ENCODE measurements around the gene SPSB1. TPM values are rescaled to one million over a fixed set of nuclear protein-coding genes. Genes with fewer than 3 reads are reported as not detected.

SPSB1 gene
- total and polyA plus RNA-seq, 2 experiments from 2014 or later = 2.4 to 6.8 TPM

- no peak for DNase-seq (ENCODE audit: low spot score)
- no peaks in the 10 kb centered on the region for H3K27me3 ChIP-seq (ENCODE audit: insufficient read depth)
- Mint-ChIP-seq H3K27ac (no peak overlapping the region), H3K9me3 (no peaks in the 10 kb centered on the region), H3K36me3 (ENCODE audit: low read depth) (no peaks in the 10 kb centered on the region), H3K4me3 (no peak overlapping the region), H3K4me1 (peaks cover 18% of the 10 kb centered on the region), H3K27me3 (ENCODE audit: insufficient read depth, low read depth, poor library complexity) (peaks cover 13% of the 10 kb centered on the region)
- H4K20me1 ChIP-seq (replicated peaks; ENCODE audit: insufficient read depth) = no peaks in the 10 kb centered on the region
- H3K27ac ChIP-seq (ENCODE audit: low read depth) = no peak overlapping the region
- H3K79me2 ChIP-seq (replicated peaks; ENCODE audit: insufficient read depth) = no peaks in the 10 kb centered on the region
- H3K9me2 ChIP-seq (ENCODE audit: insufficient read depth) = no peaks in the 10 kb centered on the region
- no peak overlapping the region for H3K4me2 ChIP-seq
- no peaks in the 10 kb centered on the region for H3F3A ChIP-seq (replicated peaks; ENCODE audit: low read depth)
- no peak overlapping the region for H3K4me3 ChIP-seq
- TF ChIP-seq JUNB (IDR thresholded peaks at IDR 0.05; ENCODE audit: unreplicated experiment) (no peak), CTCF (conservative IDR thresholded peaks at IDR 0.05; ENCODE audit: low read depth in 2 of 2) (no peak), EZH2phosphoT487 (IDR thresholded peaks at IDR 0.05; ENCODE audit: unreplicated experiment) (no peak), POLR2AphosphoS5 (IDR thresholded peaks at IDR 0.05; ENCODE audit: low read depth) (no peak), NANOG (IDR thresholded peaks at IDR 0.05; ENCODE audit: borderline replicate concordance) (no peak), ZNF114 (CRISPR knock-in tag; IDR thresholded peaks at IDR 0.05) (no peak), ZNF462 (CRISPR knock-in tag; IDR thresholded peaks at IDR 0.05) (no peak), EZH2 (IDR thresholded peaks at IDR 0.05; ENCODE audit: low read depth, unreplicated experiment) (no peak), STAT1 (IDR thresholded peaks at IDR 0.05; ENCODE audit: unreplicated experiment) (no peak), ZNF331 (CRISPR knock-in tag; IDR thresholded peaks at IDR 0.05; ENCODE audit: low read depth) (no peak), REST (IDR thresholded peaks at IDR 0.05; ENCODE audit: unreplicated experiment) (no peak), CREB1 (CRISPR knock-in tag; IDR thresholded peaks at IDR 0.05; ENCODE audit: low read depth) (no peak)
- no peak for ATAC-seq
- H3K36me3 ChIP-seq (ENCODE audit: insufficient read depth) = no peaks in the 10 kb centered on the region
- no peak overlapping the region for H2AFZ ChIP-seq
- H3K4me1 ChIP-seq (ENCODE audit: insufficient read depth) = peaks cover 4% of the 10 kb centered on the region; the same call in 1 of the 2 replicates
Measured at GRCh38 chr1:9267827-9268581, 24.7 kb upstream of the SPSB1 start.

All from GM23338 (cell line).